HG03064 (cell line): ENCODE measurements around the gene ELMO2.

ENCODE experiments used
- ATAC-seq: cut with Tn5 transposase; IDR thresholded peaks from one replicate; pipeline ENCODE4 v1.9.1; 2021; ENCODE audit warnings: low read depth; ENCODE audit not compliant: unreplicated experiment

ELMO2 gene

GRCh38 chr20:46334303-46334904 is 72.0 kb downstream of the ELMO2 start:
- no peak for ATAC-seq

- ATAC-seq, result no peak
Measured at GRCh38 chr20:46333161-46333991, 73.0 kb downstream of the ELMO2 start.

DNA sequence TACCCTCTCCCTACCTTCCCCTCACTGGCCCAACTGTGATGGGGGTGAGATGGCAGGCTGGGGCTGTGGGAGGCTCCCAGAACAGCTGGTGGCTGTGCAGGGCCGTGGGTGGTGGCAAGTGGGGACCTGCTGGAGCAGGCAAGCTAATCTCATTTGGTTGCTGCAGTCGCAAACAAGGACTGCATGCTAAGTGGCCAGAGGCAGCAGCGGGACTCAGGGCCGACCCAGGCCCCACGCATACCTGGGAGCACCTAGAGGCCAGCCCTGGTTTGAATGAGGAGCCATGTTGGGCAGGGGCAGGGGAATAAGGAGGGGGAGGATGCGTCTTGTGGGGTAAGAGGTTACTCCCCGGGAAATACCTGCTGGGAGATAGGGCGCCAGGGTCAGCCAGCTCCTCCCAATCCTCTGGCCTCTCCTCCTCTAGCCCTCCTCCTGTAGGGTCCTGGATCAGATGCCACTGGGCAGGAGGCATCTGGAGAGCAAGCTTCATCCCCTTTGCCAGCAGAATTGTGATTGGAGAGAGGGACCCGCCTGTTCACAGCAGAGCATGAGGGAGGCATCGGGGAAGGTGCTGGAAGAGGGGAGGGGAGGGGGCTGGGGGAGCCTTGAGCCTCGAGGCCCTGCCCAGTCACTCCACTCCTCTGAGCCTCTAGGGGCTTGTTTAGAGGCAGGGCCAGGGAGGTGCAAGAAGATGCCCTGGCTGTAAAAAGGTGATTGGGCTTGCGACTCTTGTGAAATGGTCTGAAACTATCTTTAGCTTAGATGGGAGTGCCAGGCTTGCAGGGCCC is 73.8 kb downstream of the ELMO2 start:
- ATAC-seq, result no peak

DNA sequence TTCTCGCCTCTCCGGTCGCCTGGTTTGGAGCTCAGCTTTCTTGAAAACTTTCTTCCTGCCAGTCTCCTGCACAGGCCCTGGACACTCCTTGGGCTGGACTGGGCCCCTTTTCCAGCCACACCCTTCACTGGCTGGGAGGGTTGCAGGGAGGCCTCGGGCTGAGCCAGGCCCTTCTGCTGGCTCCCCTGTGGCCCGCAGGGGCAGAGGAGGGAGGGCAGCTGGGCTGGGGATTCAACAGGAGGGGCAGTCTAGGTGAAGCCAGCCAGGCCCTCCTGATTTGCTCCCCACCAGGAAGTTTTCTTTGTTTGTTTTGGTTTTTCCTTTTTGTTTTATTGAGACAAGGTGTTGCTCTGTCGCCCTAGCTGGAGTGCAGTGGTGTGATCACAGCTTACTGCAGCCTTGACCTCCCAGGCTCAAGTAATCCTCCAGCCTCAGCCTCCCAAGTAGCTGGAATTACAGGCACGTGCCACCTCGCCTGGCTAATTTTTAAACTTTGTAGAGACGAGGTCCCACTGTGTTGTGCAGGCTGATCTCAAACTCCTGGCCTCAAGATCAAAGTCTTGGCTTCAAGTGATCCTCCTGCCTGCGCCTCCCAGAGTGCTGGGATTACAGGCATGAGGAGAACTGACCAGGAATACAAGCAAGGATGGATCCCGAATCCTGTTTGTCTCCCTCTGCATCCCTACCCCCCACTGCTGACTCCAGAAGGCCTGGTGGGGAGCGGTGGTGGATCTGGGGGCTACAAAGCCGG is 74.6 kb downstream of the ELMO2 start:
- ATAC-seq, result no peak

- ATAC-seq, result no peak
Measured at GRCh38 chr20:46330831-46331371, 75.5 kb downstream of the ELMO2 start.

DNA sequence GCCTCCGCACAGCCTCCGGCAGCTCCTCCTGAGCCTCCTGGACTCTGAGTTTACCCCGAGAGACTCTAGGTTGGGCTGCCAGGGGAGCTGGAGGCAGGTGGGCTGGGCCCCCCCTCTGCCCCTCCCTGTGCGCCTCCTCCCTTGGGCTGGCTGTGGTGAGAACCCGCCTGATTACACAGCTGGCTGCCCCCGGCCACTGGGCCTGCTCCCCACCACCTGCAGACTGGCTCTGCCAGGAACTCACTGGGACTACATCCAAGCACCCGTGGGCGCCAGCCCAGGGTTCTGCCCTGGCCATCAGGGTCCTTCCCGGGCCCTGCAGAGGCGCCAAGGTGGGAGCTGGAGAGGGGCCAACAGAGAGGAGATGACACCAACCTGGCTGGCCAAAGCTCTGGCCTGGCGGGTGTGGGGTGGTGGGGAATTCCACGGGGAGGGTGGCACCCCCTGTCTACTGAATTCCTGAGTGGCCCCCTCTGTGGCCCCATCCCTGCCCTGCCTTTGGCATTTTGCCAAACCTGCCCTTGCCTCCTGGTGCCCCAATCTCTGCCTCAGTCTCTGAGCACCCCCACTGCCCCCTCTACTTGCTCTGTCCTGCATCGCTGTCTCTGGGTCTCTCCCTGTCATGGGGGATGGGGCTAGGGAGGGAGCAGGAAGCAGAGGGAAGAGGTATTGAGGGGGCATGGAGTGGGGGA is 76.2 kb downstream of the ELMO2 start:
- ATAC-seq, result no peak

DNA sequence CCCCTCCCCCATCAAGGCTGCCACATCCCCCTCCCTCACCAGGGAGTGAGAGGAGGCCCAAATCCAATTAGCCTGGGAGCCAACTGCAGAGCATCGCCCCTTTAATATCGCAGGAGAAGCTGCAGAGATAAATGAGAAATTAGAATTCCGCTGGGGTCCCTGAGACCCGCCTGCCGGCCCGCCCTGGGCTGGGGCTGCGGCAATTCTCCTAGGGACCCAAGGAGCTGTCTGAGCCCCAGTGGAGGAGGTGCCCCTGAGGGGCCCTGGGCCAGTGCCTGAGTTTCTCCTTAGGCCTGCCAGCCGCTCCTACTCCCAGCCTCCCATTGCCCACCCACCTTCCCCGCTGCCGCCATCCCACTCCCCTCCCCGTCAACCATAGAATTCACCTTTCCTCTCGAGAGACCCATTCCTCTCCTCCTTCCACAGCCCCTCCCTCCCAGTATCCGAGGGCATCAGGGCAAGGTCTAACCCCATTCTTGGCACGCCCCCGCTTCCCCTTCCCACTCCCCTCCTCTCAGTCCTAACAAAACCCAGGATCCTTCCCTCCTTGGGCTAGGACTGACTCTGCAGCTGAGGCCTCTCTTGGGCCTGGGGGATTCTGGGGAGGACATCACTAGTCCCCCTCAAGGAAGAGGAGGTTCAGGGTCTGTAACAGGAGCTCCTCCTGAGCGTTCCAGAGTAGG is 78.1 kb downstream of the ELMO2 start:
- ATAC-seq, result no peak

GRCh38 chr20:46327557-46327956 is 78.9 kb downstream of the ELMO2 start:
- no peak for ATAC-seq

GRCh38 chr20:46325789-46326188 is 80.6 kb downstream of the ELMO2 start:
- no peak for ATAC-seq

DNA sequence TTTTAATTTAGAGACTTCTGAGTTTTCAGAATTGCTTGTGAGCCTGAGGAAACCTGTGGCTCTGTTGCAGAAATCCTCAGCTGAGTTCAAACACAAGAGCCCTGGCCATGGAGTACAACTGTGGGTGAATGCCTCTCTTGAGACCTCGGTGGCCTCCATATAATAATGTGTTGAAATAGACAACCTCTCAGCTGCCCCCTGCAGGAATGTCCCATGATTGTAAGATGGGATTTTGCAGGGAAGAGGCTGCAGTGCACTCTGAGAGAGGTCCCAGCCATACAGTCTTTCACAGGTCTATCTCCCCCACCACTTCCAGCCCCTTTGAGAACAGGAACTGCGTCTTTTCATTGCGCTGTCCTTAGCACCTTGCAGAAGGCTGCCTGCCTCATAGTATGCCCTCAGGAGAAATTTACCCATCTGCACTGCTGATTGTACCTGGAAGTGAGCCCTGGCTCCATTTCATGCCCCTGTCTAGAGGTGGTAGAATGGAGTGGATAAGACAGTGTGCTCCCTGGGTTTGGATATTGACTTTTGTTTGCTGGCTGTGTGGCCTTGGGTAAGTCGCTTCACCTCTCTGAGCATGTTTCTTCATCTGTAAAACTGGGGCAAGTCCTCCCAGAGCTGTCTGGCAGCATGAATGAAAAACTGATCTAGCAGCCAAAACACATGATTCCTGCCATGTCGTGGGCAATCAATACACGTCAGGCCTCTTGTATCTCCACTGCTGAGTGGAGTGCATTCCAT is 81.3 kb downstream of the ELMO2 start:
- ATAC-seq, result no peak

DNA sequence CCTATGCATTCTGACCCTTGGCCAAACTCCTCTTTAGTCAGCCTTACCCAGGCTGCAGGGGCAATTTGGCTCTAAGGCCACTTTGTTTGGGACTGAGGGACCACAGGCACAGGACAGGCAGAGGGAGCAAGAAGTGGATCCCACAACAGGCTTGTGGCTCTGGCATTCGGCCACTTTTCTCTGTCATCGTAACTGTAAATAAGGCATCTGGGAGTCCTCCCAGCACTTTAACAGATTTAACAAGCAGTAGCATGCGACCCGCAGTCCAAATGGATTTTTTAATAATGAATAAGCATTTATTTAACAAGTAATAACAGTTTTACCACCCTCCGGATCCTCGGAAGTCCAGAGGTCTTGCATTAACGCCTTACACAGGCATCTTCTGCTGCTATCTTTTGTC is 82.0 kb downstream of the ELMO2 start:
- ATAC-seq, result no peak

GRCh38 chr20:46323557-46323956 is 82.9 kb downstream of the ELMO2 start:
- no peak for ATAC-seq

DNA sequence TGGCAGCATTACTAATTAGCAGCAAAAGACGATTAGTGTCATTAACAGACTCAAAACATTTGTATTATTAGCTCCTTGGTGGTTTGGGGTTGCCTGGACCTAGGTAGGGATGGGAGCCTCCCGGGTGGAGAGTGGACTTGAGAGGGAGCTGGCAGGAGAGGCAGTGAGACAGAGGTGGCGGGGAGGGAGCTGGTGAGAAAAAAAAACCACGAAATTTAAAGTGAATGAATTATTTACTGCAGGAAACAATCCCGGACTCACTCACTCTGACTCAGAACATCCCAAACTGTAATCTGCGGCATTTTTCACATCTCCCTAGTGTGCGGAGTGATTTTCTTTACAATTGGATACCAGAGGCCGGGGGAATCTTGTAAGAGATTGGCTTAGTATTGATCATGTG is 83.8 kb downstream of the ELMO2 start:
- no peak for ATAC-seq

GRCh38 chr20:46317685-46318177 is 88.7 kb downstream of the ELMO2 start:
- ATAC-seq, result no peak

DNA sequence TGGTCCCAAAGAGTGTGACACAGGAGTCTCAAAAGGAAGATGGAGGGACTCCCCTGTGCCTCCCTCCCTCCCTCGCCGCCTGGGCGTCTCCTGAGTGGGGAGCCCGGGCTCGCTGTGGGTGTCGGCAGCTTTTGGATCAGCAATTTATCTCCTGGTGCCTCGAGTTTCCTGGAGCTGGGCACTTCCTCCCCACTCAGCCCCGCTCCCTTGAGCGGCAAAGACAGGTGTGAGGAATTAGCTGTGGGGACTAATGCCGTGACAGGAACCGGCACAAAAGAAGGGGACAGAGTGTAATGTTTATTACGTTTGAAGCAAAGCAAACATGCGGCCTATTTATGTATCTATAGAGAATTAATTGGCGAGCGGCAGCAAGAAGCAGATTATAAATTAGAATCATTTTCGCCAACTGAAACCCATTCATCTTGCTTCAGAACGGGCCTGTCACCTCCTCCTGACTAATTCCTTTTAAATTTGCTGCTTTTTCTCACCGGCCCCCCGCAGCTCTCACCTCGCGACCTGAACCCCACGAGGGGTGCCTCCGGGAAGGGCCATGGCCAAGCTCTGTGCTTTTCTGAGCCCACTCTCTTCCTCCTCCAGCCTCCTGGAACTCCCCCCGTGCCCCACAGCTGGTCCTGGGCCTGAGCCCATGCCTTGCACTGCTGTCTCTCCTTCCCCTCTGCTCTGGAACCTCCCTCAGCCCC is 89.3 kb downstream of the ELMO2 start:
- no peak for ATAC-seq
